Activated naive CD8-positive, alpha-beta T cell treated with anti-CD3 and anti-CD28 coated beads for 36 hours (primary cell): ENCODE measurements around the gene RAB30. TPM values are rescaled to one million over a fixed set of nuclear protein-coding genes. Genes with fewer than 3 reads are reported as not detected.

Experiments
- DNase-seq: peaks from one replicate; pipeline ENCODE4 v3.0.0; 2021
- H3K27ac Mint-ChIP-seq: one replicate; pipeline ENCODE4 v1.8.0; 2022; ENCODE audit warnings: mild to moderate bottlenecking, moderate library complexity, mixed read lengths
- H3K27me3 Mint-ChIP-seq: one replicate; pipeline ENCODE4 v1.8.0; 2022; ENCODE audit warnings: mild to moderate bottlenecking, mixed read lengths
- H3K36me3 Mint-ChIP-seq: one replicate; pipeline ENCODE4 v1.8.0; 2021; ENCODE audit warnings: mild to moderate bottlenecking, mixed read lengths
- H3K4me1 Mint-ChIP-seq: one replicate; pipeline ENCODE4 v1.8.0; 2021; ENCODE audit warnings: mixed read lengths
- H3K4me3 Mint-ChIP-seq: one replicate; pipeline ENCODE4 v1.8.0; 2022; ENCODE audit warnings: mild to moderate bottlenecking, moderate library complexity, mixed read lengths
- H3K9me3 Mint-ChIP-seq: one replicate; pipeline ENCODE4 v1.8.0; 2022; ENCODE audit warnings: mixed read lengths
- total RNA-seq, 2 experiments: library from RNA; stranded (reverse); gene quantifications; one replicate each; pipeline ENCODE4 v1.2.3, GENCODE V29; 2021

The RAB30 gene
- total RNA-seq, 2 experiments from 2014 or later = 23.1 to 23.4 TPM

DNA sequence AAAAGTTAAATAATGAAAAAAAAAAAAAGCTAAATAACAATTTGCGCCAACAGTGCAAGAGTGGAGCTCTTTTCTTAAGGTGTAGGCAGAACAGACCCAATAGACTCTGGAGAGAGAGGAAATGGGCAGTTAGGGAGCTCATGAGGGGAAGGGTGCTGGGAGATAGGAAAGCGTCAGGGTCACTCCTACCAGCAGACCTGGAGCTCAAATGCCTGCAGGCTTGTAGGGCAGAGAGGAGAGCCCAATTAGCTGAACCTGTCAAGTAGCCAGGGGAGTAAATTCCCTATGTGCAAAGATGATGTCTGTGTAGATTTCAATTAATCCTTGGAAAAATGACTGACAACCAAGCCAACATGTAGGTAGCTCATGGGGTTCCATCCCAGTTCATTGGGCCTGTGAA, 73.0 kb downstream of the RAB30 start:
- no peak for DNase-seq
- no peaks in the 10 kb centered on the region for H3K9me3 Mint-ChIP-seq
- H3K27me3 Mint-ChIP-seq = no peaks in the 10 kb centered on the region
- no peak overlapping the region for H3K4me3 Mint-ChIP-seq
- peaks cover 24% of the 10 kb centered on the region for H3K36me3 Mint-ChIP-seq
- no peak overlapping the region for H3K27ac Mint-ChIP-seq
- peaks cover 72% of the 10 kb centered on the region for H3K4me1 Mint-ChIP-seq

DNA sequence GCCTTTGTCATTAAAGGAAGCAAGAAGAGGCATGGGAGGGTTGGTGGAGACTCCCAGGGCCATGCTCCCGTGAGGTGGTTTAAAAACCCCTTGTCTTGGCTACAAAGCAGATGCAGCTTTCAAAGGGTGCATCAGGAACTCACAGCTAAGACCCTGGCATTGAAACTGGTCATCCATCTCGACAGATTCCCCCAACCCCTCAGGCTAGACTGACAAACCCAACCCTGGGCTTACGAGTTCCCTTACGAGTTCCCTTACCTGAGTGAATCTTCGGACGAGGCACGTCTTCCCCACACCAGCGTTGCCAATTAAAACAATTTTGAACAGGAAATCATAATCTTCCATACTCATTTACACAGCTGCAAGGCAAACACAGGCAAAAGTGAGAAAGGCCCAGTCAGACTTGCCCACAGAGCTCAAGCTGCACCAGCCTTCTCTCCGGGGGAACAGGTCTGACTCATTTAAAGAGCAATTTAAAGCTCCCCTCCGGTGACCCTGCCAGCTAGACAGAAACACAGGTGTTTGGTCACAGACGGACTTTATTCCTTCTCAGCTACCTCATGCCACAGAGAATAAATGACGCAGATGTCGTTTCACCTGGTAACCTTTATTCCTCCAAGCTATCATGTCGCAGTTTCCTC, 74.6 kb downstream of the RAB30 start:
- no peaks in the 10 kb centered on the region for H3K9me3 Mint-ChIP-seq
- peaks cover 38% of the 10 kb centered on the region for H3K36me3 Mint-ChIP-seq
- peaks cover 78% of the 10 kb centered on the region for H3K4me1 Mint-ChIP-seq
- DNase-seq = peak; percentile 45
- no peak overlapping the region for H3K4me3 Mint-ChIP-seq
- H3K27ac Mint-ChIP-seq = peak overlapping the region; percentile 94
- H3K27me3 Mint-ChIP-seq = no peaks in the 10 kb centered on the region

DNA sequence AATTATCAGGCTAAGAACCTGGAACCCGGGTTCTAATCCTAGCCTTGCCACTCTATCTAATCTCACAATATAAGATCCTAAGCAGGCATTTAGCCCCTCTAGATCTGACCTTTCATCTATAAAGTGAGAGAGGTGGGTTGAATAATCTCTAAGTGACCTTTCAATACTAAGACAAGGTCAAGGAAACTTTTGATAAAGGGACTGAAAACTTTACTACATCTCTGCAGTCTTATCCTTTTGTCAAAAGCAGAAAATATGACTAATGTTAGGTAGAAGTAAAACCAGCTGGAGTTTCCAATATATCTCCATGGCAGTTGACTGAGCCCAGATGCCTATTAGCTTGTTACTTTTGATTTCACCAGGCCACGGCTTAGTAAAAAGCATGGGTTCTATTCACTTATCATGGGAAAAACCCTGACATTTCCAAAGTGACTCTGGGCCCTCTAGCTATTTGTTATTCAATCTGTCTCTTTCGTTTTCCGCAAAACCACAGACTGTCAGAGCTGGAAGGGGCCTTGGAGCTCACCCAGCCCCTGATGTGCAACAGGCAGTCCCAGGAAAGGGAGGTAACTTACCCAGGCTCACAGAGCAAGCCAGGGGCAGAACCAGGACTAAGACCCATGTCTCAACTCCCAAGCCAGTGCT, 75.8 kb downstream of the RAB30 start:
- Mint-ChIP-seq H3K4me3 (peak overlapping the region; percentile 58), H3K36me3 (peaks cover 41% of the 10 kb centered on the region), H3K27me3 (no peaks in the 10 kb centered on the region), H3K9me3 (no peaks in the 10 kb centered on the region), H3K4me1 (peaks cover 70% of the 10 kb centered on the region), H3K27ac (peak overlapping the region; percentile 94)
- peak; percentile 33 for DNase-seq

DNA sequence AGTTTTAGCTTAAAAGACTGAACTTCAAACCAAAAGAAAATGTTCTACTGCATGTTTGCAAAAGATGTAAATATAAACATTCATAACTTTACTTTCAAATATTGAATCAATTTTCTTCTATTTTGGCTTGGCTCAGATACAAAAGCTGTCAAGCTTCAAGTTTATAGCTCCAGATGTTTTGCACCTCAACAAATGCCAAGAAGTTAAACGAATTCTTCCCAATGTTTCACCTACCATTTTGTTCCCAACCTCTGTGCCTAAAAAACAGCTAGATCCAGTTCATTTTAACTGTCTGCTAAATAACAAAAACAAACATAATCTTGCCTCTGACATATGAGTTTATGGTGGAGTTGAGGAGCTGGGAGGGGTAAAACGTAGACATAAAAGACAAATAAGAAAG, 76.5 kb downstream of the RAB30 start:
- H3K9me3 Mint-ChIP-seq = no peaks in the 10 kb centered on the region
- no peaks in the 10 kb centered on the region for H3K27me3 Mint-ChIP-seq
- no peak for DNase-seq
- H3K4me1 Mint-ChIP-seq = peaks cover 71% of the 10 kb centered on the region
- peak overlapping the region; percentile 3 for H3K4me3 Mint-ChIP-seq
- H3K27ac Mint-ChIP-seq = peak overlapping the region; percentile 83
- H3K36me3 Mint-ChIP-seq = peaks cover 38% of the 10 kb centered on the region

DNA sequence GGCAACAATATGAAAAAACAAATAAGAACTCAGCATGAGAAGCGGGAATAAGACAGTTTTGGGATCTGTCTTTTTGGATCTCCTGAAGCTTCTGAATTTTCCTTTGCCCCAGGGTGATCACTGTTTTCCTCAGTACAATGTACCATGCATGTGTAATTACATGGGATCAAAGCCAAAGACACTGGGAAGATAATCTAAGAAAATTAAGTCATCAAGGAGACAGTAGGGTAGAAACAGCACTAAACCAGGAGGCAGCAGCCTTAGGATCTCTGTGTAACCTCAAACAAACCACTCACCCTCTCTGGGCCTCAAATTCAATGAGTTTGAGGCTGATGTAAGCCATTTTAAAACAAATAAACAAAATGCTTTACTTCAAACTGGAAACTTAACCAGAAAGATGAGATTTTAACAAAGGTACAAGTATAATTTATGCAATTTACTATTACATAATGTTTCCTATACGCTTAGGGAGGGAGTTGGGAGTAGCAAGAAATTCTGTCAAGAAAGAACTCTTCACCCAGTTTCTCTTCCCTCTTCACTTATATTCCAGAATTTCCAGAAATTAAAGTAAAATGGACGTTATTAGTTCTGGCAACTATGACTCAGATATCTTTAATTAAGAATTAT, 77.0 kb downstream of the RAB30 start:
- Mint-ChIP-seq H3K27me3 (no peaks in the 10 kb centered on the region), H3K4me3 (no peak overlapping the region), H3K4me1 (peaks cover 73% of the 10 kb centered on the region), H3K27ac (peak overlapping the region; percentile 54), H3K9me3 (no peaks in the 10 kb centered on the region), H3K36me3 (peaks cover 38% of the 10 kb centered on the region)
- DNase-seq = no peak

DNA sequence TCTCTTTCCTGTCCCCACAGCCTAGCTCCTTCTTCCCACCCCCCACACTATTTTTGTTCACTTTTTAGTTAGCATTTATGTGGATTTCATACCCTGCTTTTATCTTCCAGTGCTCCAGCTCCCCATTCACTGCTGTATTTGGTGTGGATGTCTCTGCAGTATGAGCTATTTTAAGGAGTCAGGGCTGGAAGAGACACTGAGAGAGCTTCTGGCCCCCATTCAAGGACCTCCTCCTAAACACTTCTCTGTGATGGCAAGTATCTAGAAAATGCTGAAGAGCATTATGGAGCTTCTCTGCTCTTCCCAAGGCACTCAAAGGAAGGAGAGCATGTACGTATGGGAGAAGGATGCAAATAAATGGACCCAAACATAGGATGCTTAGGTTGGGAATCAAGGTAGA, 79.5 kb downstream of the RAB30 start:
- no peaks in the 10 kb centered on the region for H3K27me3 Mint-ChIP-seq
- H3K9me3 Mint-ChIP-seq = no peaks in the 10 kb centered on the region
- H3K4me1 Mint-ChIP-seq = peaks cover 69% of the 10 kb centered on the region
- peaks cover 41% of the 10 kb centered on the region for H3K36me3 Mint-ChIP-seq
- DNase-seq = no peak
- peak overlapping the region; percentile 12 for H3K27ac Mint-ChIP-seq
- H3K4me3 Mint-ChIP-seq = no peak overlapping the region

DNA sequence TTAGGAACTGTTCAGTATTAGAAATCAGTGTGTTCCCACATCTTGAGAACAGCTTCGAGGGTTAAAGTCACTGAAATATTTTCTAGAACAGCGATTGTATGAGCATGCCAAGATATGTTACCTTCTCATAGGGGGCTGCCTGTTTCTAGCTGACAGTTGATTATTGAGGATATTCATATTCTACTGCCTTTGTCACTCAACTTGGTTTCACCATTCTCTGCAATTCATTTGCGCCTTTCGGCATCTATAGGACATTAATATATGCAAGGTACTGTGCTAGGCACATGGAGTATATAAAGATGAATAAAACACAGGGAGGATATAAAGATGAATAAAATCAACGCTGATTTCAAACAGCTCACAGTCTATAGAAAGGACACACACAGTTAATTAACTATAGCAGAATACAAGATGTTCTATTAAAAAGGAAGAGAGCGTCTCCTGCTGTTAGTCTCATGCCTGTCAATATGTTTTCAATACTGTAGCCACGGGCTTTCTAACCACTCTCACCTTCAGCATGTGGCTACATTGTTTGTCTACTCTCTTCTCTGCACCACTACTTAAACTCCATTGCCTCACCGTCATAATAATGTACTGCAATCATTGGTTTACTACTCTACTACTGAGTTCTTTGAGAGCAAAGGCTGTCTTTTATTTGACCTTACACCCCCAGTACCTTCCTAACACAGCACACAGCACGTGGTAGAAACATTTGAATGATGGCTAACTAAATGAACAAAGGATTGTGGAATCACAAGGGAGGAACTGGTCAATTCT, 81.9 kb downstream of the RAB30 start:
- H3K9me3 Mint-ChIP-seq = no peaks in the 10 kb centered on the region
- DNase-seq = no peak

DNA sequence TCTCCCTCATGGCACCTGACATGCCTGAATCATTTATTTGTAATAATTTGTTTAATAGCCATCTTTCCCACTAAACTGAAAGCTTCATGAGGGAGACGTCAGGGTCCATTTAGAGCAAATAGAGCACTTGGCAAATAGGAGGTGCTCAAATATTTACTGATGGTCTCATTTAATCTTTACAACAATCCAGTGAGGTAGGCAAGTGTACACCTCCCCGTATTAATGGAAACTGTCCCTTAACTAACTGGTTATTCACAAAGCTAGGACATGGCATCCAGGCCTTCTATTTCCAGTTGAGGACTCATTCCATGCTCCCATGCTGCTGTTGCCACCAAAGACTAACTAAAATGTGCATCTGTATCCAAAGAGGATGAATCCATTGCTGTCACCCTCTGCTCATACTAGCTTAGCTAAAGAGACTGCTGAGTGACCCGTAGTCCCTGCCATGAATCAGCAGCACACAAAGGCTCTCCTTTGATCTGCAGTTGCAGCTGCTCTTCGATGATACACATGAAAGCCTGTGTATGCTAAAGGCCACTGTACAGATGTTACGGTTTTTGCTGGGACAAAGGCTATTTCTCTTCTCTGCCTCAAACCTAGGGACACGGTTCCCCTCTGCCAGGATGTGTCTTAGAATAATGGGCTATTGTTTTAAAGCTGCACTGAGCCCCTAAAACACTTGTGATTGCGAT, 82.6 kb downstream of the RAB30 start:
- Mint-ChIP-seq H3K27ac (no peak overlapping the region), H3K4me3 (no peak overlapping the region), H3K9me3 (no peaks in the 10 kb centered on the region), H3K4me1 (peaks cover 63% of the 10 kb centered on the region), H3K36me3 (peaks cover 35% of the 10 kb centered on the region), H3K27me3 (no peaks in the 10 kb centered on the region)
- DNase-seq = no peak

More for the DNA sequence above, 81.9 kb downstream of the RAB30 start:
- Mint-ChIP-seq H3K36me3 (peaks cover 35% of the 10 kb centered on the region), H3K4me1 (peaks cover 65% of the 10 kb centered on the region), H3K27ac (peak overlapping the region; percentile 32), H3K27me3 (no peaks in the 10 kb centered on the region), H3K4me3 (no peak overlapping the region)

DNA sequence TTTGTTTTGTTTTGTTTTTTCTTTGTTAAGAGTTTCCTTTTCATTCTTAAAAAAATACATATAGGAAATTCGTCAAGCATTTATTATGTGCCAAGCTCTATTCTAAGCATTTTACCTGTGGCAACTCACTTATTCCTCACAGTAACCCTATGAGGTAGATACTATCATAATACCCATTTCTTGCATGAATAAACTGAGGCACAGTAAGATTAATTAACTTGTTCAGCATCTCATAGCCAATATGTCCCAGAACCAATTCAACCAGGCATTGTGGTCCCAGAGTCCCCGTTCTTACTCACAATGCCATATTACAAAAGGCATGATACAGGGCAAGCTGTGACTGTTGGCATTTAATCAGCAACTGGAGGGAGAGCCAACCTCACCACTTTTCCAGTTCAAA, 83.7 kb downstream of the RAB30 start:
- DNase-seq = no peak
- Mint-ChIP-seq H3K36me3 (peaks cover 31% of the 10 kb centered on the region), H3K4me3 (no peak overlapping the region), H3K27ac (no peak overlapping the region), H3K9me3 (no peaks in the 10 kb centered on the region), H3K27me3 (no peaks in the 10 kb centered on the region), H3K4me1 (peaks cover 58% of the 10 kb centered on the region)

DNA sequence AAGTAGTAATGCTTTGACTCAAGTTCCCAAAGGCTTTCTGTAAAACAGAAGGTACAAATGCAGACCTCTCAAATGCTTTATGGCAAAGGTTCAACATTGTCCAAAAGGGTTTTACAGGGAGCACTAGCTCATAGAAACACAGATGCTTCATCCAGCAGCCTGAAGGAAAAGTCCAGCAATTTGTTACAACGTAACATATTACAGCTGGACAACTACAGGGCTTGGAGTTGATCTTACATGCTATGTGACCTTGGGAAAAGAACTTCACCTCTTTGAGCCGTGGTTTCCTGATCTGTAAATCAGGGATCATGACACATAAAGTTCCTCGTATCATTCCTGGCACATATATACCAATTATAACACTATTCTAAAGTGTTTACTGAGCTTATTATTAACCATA, 85.3 kb downstream of the RAB30 start:
- Mint-ChIP-seq H3K4me1 (peaks cover 53% of the 10 kb centered on the region), H3K36me3 (peaks cover 31% of the 10 kb centered on the region), H3K27me3 (no peaks in the 10 kb centered on the region), H3K27ac (no peak overlapping the region), H3K4me3 (no peak overlapping the region), H3K9me3 (no peaks in the 10 kb centered on the region)
- DNase-seq = no peak

DNA sequence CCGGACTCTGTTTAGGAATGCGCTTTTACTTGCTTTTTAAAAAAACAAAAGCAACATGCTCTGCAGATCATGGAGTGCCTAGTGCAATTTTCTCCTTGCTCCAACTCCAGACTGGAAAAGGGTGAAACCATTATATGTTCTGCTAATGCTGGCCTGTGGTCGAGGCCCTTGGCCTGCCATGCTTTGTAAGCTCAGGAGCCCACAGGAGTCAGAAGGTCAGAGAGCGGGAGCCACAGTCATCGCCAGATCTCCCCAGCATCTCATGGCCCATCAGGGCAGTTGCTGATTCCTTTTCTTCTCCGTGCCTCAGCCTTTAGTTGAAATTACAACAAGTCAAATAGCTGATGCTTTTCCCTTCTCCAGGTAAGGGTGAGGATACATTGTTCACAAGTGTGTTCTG, 89.8 kb downstream of the RAB30 start:
- H3K27me3 Mint-ChIP-seq = no peaks in the 10 kb centered on the region
- no peak overlapping the region for H3K4me3 Mint-ChIP-seq
- no peak overlapping the region for H3K27ac Mint-ChIP-seq
- peaks cover 65% of the 10 kb centered on the region for H3K4me1 Mint-ChIP-seq
- H3K9me3 Mint-ChIP-seq = peaks cover 2% of the 10 kb centered on the region
- H3K36me3 Mint-ChIP-seq = peaks cover 60% of the 10 kb centered on the region
- DNase-seq = no peak

DNA sequence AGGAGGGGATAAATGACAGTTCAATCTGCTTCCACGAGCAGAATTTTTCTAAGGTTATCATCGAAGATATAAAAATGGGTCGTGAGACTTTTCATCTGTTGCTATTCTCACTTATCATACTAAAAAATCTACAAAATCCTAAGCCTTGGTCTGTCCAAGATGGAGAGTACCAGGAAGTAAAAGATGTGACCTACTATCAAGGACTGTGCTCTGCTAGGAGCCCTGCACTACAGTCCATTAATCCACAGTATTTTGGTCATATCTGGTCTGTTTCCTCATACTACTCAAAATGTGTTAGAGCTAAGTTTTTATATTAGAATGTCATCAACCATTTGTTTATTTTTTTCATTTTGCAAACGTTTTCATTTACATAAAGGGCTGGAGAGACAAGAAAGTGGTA, 90.8 kb downstream of the RAB30 start:
- Mint-ChIP-seq H3K4me3 (no peak overlapping the region), H3K4me1 (peaks cover 63% of the 10 kb centered on the region), H3K9me3 (peaks cover 2% of the 10 kb centered on the region), H3K36me3 (peaks cover 63% of the 10 kb centered on the region), H3K27ac (no peak overlapping the region), H3K27me3 (no peaks in the 10 kb centered on the region)
- no peak for DNase-seq

DNA sequence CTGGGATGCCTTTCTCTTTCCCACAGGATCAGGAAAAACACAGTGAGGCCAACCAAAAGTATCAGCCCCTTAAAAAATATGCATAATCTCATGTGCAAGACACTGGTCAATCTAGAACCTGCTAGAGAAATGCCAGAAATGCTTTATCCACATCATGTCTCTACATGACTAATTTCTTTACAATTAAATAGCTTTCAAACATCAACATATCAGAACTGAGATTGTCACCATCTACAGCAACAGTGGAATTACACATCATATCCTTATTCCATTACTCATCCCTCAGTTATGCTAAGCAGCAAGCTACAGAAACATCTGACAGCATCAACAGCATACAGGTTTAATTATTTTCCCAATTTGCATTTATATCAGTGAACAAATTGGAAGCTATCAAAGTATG, 91.4 kb downstream of the RAB30 start:
- peaks cover 59% of the 10 kb centered on the region for H3K36me3 Mint-ChIP-seq
- no peak for DNase-seq
- H3K27ac Mint-ChIP-seq = peak overlapping the region; percentile 63
- H3K27me3 Mint-ChIP-seq = no peaks in the 10 kb centered on the region
- peaks cover 2% of the 10 kb centered on the region for H3K9me3 Mint-ChIP-seq
- no peak overlapping the region for H3K4me3 Mint-ChIP-seq
- H3K4me1 Mint-ChIP-seq = peaks cover 62% of the 10 kb centered on the region

DNA sequence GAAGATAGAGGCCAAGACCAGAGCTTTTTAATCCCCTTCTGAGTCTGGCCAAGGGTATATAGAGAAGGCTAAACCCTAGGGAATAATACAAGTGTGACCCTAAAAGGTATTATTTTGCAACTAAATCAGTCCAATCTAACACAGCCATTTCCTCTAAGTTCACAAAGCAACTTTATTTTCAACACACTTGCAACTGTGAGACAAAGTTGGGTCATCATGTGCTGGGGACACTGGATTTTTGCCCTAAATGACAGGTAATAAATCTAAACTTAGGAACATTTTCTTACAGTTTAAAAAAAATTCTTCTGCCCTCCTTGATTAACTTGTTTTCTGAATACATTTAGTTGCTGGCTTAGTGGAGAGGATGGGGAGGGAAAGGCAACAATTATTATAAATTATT, 91.9 kb downstream of the RAB30 start:
- H3K36me3 Mint-ChIP-seq = peaks cover 58% of the 10 kb centered on the region
- peaks cover 63% of the 10 kb centered on the region for H3K4me1 Mint-ChIP-seq
- H3K9me3 Mint-ChIP-seq = peaks cover 2% of the 10 kb centered on the region
- no peak overlapping the region for H3K4me3 Mint-ChIP-seq
- DNase-seq = no peak
- peak overlapping the region; percentile 63 for H3K27ac Mint-ChIP-seq
- H3K27me3 Mint-ChIP-seq = no peaks in the 10 kb centered on the region
